ENCODE results near the gene TRPC4.

TRPC4 gene

GRCh38 chr13:37716420-37717195, 153.0 kb downstream of the TRPC4 start:
- no peak for DNase-seq (ENCODE audit: low read depth)

DNA sequence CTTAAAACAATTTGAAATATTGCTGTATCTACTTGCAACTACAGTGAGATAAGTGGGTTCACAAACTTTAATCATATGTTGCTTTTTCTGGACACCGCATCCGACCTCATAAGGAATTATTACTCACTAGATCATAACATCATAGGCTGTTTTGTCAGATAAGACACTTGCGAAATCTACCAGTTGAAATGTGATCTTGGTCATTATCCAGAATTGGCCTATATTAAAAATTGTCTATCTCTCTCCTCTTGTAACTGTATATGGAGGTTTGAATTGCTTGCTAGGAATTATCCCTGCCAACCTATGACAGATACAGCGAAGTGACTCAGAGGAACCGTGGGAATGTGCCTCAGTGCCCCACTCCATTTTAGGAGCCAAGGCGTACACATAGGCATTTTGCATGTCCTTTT, 154.0 kb downstream of the TRPC4 start:
- no peak for DNase-seq (ENCODE audit: low read depth)

- no peak for DNase-seq (ENCODE audit: low read depth)
Measured at GRCh38 chr13:37709318-37709717, 160.3 kb downstream of the TRPC4 start.

DNA sequence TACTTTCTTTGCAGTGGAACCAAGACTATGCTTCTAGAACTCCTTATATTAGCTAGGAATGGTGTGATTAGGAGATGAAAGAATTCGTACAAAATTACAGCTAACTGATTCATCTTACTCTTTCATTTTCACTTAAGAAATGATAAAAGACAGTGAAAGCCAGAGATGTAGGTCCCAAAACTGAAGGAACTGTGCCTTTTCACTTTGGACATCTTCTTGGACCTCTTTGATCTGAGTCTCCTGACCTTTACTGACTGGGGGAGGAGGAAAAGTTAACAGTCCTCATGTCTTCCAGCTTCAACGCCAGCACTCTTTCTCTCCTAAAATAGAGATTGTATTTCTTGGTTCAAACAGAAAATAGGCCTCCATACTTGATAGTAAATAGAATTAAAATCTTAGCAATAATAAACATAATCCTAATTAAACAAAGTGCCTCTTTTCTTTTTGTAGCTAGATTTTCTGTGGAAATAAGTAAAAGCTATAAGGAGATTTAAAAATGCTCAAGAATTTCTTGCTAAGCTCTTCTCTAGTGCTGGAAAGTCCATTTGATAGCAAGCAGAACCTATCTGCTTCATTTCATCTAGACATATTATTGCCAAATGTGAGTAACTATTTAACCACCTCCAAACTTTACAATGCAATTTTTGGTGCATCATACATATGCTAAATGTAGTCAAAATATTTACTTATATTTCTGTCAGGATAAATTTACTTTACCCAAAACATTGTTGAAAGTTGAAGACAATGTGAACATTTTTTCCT, 161.7 kb downstream of the TRPC4 start:
- DNase-seq (ENCODE audit: low read depth): no peak

DNA sequence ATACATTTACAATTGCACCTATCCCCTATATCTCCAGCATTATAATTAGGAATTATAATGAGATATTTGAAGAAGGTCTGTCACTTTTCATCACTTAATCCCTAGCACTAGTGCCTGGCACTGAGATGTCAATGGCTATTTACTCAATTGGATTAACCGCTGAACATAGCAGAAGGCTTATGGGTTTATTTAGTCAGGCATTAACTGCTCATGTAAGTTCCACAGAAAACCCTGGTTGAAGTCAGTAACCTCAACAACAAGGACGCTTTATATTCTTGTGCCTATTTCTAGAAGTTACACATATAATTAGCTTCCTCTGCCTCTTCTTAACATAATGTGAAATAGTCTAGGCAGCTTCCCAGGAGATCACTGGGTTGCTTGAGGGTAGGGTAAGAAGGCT, 163.5 kb downstream of the TRPC4 start:
- DNase-seq (ENCODE audit: low read depth): no peak

DNA sequence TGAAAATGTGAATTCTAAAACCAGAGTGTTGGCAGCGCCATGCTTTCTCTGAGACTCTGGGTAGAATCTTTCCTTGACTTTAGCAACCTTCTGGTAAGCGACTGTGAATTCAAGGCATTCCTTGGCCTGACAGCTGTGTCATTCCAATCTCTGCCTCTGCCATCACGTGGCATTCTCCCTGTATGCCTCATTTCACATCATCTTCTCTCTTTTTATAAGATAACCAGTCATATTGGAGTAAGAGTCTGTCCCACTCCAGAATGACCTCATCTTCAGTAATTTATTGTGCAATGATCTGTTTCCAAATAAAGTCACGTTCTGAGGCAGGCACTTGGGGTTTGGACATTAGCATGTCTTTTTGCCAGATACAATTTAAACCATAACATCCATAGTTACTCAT, 167.6 kb downstream of the TRPC4 start:
- DNase-seq (ENCODE audit: low read depth): no peak

GRCh38 chr13:37701306-37701705, 168.3 kb downstream of the TRPC4 start:
- DNase-seq (ENCODE audit: low read depth): no peak

DNA sequence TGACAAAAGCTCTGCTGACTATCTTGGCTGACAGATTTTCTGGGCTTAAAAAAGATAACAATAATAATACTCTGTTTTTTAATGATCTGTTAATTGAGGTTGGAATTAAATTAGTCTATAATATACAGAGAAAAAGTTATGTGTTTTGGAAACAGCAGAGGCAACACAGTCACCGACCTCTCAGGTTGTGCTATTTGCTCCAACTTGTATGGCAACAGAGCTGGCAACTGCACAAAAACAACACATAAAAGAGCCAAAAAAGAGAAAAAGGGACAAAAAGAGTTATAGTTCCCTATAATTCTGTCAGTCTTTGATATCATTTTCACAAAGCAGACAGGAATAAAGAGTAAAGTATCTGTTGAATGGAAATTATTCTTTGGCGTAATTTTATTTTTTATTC, 168.7 kb downstream of the TRPC4 start:
- no peak for DNase-seq (ENCODE audit: low read depth)

DNA sequence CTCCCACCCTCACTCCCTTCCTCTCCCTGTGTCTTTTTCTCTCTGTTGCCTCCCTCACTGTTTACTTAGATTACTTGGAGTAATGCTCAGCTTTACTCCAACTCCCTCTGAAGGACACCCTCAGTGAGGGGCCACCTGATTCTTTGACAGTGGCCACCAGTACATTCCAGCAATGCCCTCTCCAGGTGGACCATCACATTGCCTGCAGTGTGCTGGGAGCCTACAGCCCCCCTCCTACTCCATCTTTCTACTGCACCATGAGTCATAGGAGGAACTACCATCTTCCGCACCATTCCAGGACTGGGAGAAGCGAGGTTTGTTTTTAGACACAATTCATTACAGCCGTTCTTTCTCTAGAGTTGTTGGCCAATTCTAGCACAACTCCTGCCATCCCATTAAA, 174.4 kb downstream of the TRPC4 start:
- no peak for DNase-seq (ENCODE audit: low read depth)

DNA sequence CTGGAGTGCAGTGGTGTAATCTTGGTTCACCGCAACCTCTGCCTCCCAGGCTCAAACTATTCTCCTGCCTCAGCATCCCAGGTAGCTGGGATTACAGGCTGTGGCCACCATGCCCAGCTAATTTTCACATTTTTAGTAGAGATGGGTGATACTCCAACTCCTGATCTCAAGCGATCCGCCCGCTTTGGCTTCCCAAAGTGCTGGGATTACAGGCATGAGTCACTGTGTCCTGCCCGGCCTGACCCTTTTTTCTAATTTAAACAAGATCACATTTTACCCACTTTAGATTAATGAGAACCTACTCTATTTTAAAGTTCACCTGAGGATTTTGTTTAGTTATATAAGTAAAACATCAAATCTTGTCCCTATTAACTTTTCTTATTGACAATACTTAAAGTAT, 179.2 kb downstream of the TRPC4 start:
- no peak for DNase-seq (ENCODE audit: low read depth)

DNA sequence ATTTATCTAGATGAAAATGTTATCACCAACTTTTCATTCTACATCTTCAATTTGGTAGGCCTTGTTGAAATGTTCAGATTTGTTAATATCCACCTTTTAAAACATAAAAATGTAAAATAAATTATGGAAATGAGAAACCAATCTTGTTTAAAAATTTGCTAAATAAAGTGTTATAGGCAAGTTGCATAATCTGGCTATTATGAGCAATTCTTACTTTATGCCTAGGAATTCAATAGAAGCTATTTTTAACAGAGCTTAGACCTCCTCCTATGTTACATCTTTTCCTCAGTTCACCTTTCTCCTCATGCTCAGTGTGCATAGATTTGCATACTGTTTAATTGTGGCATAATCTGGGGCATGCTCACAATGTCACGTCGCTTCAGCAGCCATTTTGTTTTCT, 183.1 kb downstream of the TRPC4 start:
- DNase-seq (ENCODE audit: low read depth): no peak

GRCh38 chr13:37685206-37685605, 184.4 kb downstream of the TRPC4 start:
- DNase-seq (ENCODE audit: low read depth): no peak

DNA sequence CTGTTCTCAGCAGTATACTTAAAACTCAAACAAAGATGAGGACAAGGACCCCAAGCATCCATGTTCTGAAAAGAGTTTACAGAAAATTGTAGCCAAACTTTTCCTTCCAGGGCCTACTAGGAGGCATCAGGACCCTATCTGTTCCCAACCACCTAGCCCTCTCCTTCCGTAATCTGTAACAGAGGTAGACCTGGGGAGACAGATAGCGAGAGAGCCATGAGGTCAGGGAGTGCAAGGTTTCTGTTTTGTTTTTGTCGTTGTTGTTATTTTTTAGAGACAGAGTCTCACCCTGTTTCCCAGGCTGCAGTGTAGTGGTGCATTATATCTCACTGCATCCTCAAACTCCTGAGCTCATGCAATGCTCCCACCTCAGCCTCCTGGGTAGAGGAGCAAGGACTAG, 187.1 kb downstream of the TRPC4 start:
- DNase-seq (ENCODE audit: low read depth): no peak

GRCh38 chr13:37681281-37682032, 188.1 kb downstream of the TRPC4 start:
- DNase-seq (ENCODE audit: low read depth): no peak

DNA sequence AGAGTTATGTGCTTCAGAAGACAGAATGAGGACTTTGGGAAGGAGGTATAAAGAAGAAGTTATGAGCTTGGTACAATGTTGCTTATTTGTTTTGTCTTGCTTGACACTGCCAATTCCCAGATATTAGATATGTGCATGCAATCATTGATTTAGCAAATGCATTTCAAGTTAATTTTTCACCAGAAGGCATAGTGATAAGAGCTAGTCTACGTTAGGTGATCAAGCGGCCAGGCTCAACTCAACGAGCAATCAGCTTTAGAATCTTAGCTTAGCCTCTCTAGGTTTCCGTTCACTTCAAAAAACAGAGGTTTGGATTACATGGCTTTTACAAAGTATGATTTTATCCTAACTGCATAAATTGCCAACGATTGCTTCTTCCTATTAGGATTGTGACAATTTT, 189.4 kb downstream of the TRPC4 start:
- no peak for DNase-seq (ENCODE audit: low read depth)

DNA sequence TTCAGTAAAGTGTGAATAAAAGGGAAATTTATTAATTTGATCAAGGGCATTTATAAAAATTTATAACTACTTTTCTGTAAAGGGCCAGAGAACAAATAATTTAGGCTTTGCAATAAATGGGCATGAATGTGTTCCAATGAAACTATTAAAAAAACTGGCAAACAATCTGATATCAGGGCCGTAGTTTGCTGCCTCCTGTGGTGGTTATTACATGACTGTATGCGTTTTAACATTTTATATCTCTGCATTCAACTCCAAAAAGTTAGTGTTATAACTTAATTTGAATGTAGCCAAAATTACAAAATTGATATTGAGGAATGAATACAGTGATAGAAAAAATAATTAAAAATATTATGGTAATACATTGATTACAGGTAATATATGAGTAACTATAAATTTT, 190.5 kb downstream of the TRPC4 start:
- DNase-seq (ENCODE audit: low read depth): no peak

DNA sequence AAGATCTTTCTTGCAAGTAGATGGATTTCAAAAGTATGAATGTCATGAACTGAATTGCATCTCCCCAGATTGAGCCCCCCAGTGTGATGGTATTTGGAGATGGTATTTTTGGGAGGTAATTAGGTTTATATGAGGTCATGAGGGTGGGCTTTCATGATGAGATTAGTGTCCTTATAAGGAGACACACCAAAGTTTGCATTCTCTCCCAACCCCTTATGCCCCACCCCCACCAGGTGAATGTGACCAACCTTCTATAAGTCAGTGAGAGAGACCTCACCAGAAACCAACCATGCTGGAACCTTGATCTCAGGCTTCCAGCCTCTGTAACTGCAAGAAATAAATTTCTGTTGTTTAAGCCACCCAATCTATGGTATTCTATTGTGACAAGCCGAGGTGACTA, 199.7 kb downstream of the TRPC4 start:
- no peak for DNase-seq (ENCODE audit: low read depth)

- DNase-seq (ENCODE audit: low read depth): no peak
Measured at GRCh38 chr13:37667702-37668101, 201.9 kb downstream of the TRPC4 start.

DNA sequence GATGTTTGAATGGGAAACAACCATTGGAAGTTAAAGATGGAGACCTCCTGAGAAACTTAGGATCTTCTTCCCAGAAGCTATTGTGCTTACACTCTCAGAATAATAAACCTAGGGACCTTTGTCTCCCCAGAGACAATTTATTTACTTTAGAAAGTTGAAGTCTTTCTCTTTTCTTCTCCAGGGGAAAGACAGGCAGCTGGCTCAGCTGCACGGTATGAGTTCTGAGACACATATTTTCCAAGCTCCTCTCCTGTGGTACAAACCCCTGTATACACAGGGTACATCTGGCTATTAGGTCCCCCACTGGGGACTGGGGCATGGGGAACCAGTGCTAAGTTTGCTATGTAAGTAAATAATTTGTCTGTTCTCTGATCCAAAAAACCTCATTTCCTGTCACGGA, 203.5 kb downstream of the TRPC4 start:
- no peak for DNase-seq (ENCODE audit: low read depth)

DNA sequence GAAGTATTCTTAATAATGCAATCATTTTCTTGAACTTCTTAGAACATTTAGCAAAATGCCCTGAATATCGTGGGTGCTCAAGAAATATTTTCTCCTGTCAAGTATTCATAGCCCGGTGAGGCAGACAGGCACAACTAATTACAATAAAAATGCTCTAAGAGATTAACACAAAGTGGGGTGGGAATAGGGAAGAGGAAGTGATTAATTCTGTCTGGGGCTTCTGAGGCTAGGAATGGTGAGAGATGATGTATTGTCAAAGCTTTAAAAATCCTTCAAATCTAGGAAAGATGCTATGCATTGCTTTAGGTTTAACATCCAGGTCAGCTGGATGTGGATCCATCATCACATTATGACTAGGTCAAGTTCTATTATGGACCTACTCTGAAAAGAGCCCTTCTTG, 204.2 kb downstream of the TRPC4 start:
- DNase-seq (ENCODE audit: low read depth): no peak

- DNase-seq (ENCODE audit: low read depth): no peak
Measured at GRCh38 chr13:37663724-37664123, 205.8 kb downstream of the TRPC4 start.

DNA sequence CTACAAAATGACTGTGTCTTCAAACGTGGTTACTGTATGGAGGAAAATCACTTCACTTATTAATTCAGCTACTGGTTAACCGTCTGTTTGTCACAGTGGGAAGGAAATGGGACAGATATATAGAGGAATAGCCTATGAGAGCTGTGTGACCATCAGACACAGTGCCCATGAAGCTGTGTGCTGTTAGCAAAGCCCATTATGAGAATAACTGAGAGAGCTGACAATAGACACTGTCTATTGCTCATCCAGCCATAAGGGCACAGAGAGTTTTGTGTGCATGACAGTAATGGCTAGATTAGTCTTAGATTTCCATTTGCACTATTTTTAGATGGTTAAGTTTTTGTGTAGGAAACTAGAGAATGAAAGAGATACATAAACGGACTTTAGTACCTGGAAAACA, 206.9 kb downstream of the TRPC4 start:
- DNase-seq (ENCODE audit: low read depth): no peak

DNA sequence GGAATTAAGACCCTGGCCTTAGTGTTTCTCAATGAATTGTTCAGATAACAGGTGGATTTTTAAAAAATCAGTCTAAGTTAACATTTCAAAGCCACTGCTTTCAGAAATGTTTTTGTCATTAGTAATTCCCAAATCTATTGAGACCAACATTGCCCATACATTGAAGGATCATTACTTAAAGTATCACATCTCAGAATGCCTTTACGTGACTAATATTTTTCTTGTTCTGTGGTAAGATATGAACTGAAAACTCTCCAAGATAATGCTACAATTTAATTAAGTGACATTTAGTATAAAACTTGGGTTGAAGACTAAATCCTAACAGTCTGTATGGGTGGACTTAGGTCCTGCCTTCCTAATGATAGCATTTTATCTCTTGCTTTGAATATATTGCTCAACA, 211.6 kb downstream of the TRPC4 start:
- no peak for DNase-seq (ENCODE audit: low read depth)
